Heart left ventricle (tissue), 16 donors: ENCODE data around the gene ATAD5. TPM values are rescaled to one million over a fixed set of nuclear protein-coding genes. Genes with fewer than 3 reads are reported as not detected.

ENCODE experiments used
- ATAC-seq, 4 donors: fragments of 200-7000 bp; cut with Tn5 transposase; one replicate each; pipeline ENCODE4 v1.9.1; 2020 to 2022; ENCODE audit warnings: moderate library complexity in 4 of 4, mild to moderate bottlenecking in 3 of 4, moderate number of reproducible peaks in 1 of 4
- DNase-seq, 5 donors: peaks; one replicate each; pipeline ENCODE4 v3.0.0-alpha.2; 2020
- H3K27ac ChIP-seq, 12 donors: fragments of 200-600 bp; sonication (generic) in 4 of 12; one replicate each; pipeline versions ENCODE4 v1.5.0 to v1.8.0; 2016 to 2022; ENCODE audit warnings: mild to moderate bottlenecking in 2 of 12
- H3K27me3 ChIP-seq, 9 donors: fragments of 200-600 bp; sonication (generic) in 2 of 9; one replicate each; pipeline versions ENCODE4 v1.5.1 to v1.8.0; 2016 to 2022; ENCODE audit warnings: mild to moderate bottlenecking in 3 of 9
- H3K36me3 ChIP-seq, 9 donors: fragments of 200-600 bp; sonication (generic) in 2 of 9; one replicate each; pipeline versions ENCODE4 v1.5.0 to v1.8.0; 2018 to 2022; ENCODE audit warnings: mild to moderate bottlenecking in 2 of 9
- H3K4me1 ChIP-seq, 12 donors: fragments of 200-600 bp; sonication (generic) in 4 of 12; one replicate each; pipeline versions ENCODE4 v1.5.0 to v1.8.0; 2016 to 2022; ENCODE audit warnings: mild to moderate bottlenecking in 3 of 12
- H3K4me3 ChIP-seq, 12 donors: fragments of 200-600 bp; sonication (generic) in 4 of 12; one replicate each; pipeline versions ENCODE4 v1.5.0 to v1.8.0; 2017 to 2022; ENCODE audit warnings: mild to moderate bottlenecking in 9 of 12, moderate library complexity in 4 of 12
- H3K9me3 ChIP-seq, 12 donors: fragments of 200-600 bp; sonication (generic) in 4 of 12; one replicate each; pipeline versions ENCODE4 v1.5.0 to v1.8.0; 2016 to 2022; ENCODE audit warnings: mild to moderate bottlenecking in 1 of 12
- CTCF ChIP-seq, 12 donors: fragments of 200-600 bp; sonication (generic) in 4 of 12; IDR thresholded peaks; one replicate each; pipeline versions ENCODE4 v1.5.0 to v1.8.0; 2018 to 2022; ENCODE audit warnings: antibody characterized with exemption in 12 of 12, mild to moderate bottlenecking in 5 of 12
- POLR2A ChIP-seq, 2 donors: fragments of 450-650 bp; IDR thresholded peaks; one replicate each; pipeline ENCODE4 v1.6.1; 2017; ENCODE audit warnings: antibody characterized with exemption in 2 of 2, mild to moderate bottlenecking in 2 of 2, moderate library complexity in 2 of 2
- WGBS, 4 donors: extraction: QIAGEN DNeasy Blood & Tissue Kit in 2 of 4; methylation state at CpG; one replicate each; pipeline versions ENCODE4 v1.1.5 to v1.1.7; 2013 to 2018; 5-methylcytosine and 5-hydroxymethylcytosine counted together
- intact Hi-C, 10 donors: fragments of 100-400 bp; cut with DNase I; formaldehyde crosslinking; loops; one replicate each; pipeline versions ENCODE4 v1.11.1 to v1.14.2; 2022
- polyA plus RNA-seq, 2 donors: library from polyadenylated mRNA; stranded (reverse); fragments of 200-250 nt; gene quantifications; one replicate each; pipeline ENCODE4 v1.2.3, GENCODE V29; 2013
- total RNA-seq, 9 donors: library from RNA; depleted of rRNA in 2 of 9; stranded (reverse); fragments of >200 nt in 2 of 9; fragmentation: NEBNext Ultra II Directional in 3 of 9; extraction: Animal tissue kit (Norgen Biotek cat#: 25700) in 3 of 9; gene quantifications; one replicate each; pipeline versions ENCODE4 v1.1.0 to v1.2.4, GENCODE V29; 2016 to 2023
- donor health status: ischemic (EF 13 %, LVEDD 7.1; RV severe dilation, severe dysfunction).
- donor health status: healthy with polysubstance abuse.
- donor health status: DM: no; HTN: yes; CAD: no.
- donor health status: DM: no; HTN: no; CAD: no.
- donor health status: ischemic (EF 25% LVEDD 6.9; RV normal size, moderate dysfunction).
- donor health status: ischemic (EF 25% LVEDD 5.7; RV mildly dilated, moderate dysfunction).
- donor health status: healthy.
- donor health status: DM: yes; HTN: yes; CAD: no.
- donor health status: ischemic (EF 35%, LVEDD 5.7; RV mildly dilated, moderate dysfunction).
- donor health status: nonischemic (EF 11% LVEDD 7.7; RV severe dilation, severe dysfunction).
- donor health status: DM: yes; HTN: yes; CAD: no.
- donor health status: PGD.
- donor health status: ischemic (EF 29% LVEDD 5.4; RV normal size, mild dysfunction).
- donor health status: nonischemic (EF 23%, LVEDD 6.1; RV moderate dilation, normal function).

Gene ATAD5
- total and polyA plus RNA-seq, 11 donors: 0.25 to 2.5 (median 0.40) TPM

GRCh38 chr17:30913955-30914354, 82.2 kb downstream of the ATAD5 start:
- intact Hi-C loops: no loop called here
- no peak overlapping the region for H3K27ac ChIP-seq
- DNase-seq (no peak), ATAC-seq (no peak)
- no peaks in the 10 kb centered on the region for H3K36me3 ChIP-seq
- H3K4me1 ChIP-seq: no peaks in the 10 kb centered on the region
- no peaks in the 10 kb centered on the region for H3K27me3 ChIP-seq
- TF ChIP-seq POLR2A (IDR thresholded peaks at IDR 0.05) (no peak), CTCF (IDR thresholded peaks at IDR 0.05) (no peak)
- no peaks in the 10 kb centered on the region for H3K9me3 ChIP-seq
- no peak overlapping the region for H3K4me3 ChIP-seq

- peaks cover 0 to 7% (median 0%) of the 10 kb centered on the region in 12 donors for H3K4me1 ChIP-seq
- no peaks in the 10 kb centered on the region for H3K9me3 ChIP-seq
- H3K36me3 ChIP-seq: no peaks in the 10 kb centered on the region
- no peak overlapping the region for H3K27ac ChIP-seq
- peaks cover 0 to 3% (median 0%) of the 10 kb centered on the region in 9 donors for H3K27me3 ChIP-seq
- 76 to 82% (median 82%) methylated on average over 5 of the region's 5 CpGs for WGBS, 4 donors
- ATAC-seq (no peak), DNase-seq (no peak)
- intact Hi-C loops: no loop called here
- TF ChIP-seq POLR2A (IDR thresholded peaks at IDR 0.05) (no peak), CTCF (IDR thresholded peaks at IDR 0.05) (no peak)
- H3K4me3 ChIP-seq: no peak overlapping the region
These were observed 84.3 kb downstream of the ATAD5 start for GRCh38 chr17:30915833-30916611.

GRCh38 chr17:30917050-30917449, 85.3 kb downstream of the ATAD5 start:
- Histone ChIP-seq H3K27ac (no peak overlapping the region), H3K4me3 (no peak overlapping the region), H3K9me3 (no peaks in the 10 kb centered on the region), H3K36me3 (no peaks in the 10 kb centered on the region), H3K4me1 (peaks cover 0 to 10% (median 0%) of the 10 kb centered on the region in 12 donors), H3K27me3 (peaks cover 0 to 11% (median 6%) of the 10 kb centered on the region in 9 donors)
- ATAC-seq (no peak), DNase-seq (no peak)
- intact Hi-C loops: no loop called here
- TF ChIP-seq CTCF (IDR thresholded peaks at IDR 0.05) (no peak), POLR2A (IDR thresholded peaks at IDR 0.05) (no peak)

- no peaks in the 10 kb centered on the region for H3K9me3 ChIP-seq
- ATAC-seq (peak in 2 of 4 donors; percentile 56 to 70), DNase-seq (peak; percentile 49 to 72 (median 66))
- H3K4me1 ChIP-seq: peaks cover 0 to 24% (median 6%) of the 10 kb centered on the region in 12 donors
- peak overlapping the region in 8 of 12 donors; percentile 31 to 86 (median 67) for H3K27ac ChIP-seq
- TF ChIP-seq CTCF (IDR thresholded peaks at IDR 0.05) (peak in 1 of 12 donors; percentile 12), POLR2A (IDR thresholded peaks at IDR 0.05) (no peak)
- peaks cover 0 to 33% (median 18%) of the 10 kb centered on the region in 9 donors for H3K27me3 ChIP-seq
- intact Hi-C loops: loop anchor here in 2 of 10 donors (5.0 kb wide), 1 partner anchor 47 kb away; no protein-coding TSS in a partner anchor
- H3K4me3 ChIP-seq: no peak overlapping the region
- 50 to 60% (median 59%) methylated on average over 4 of the region's 4 CpGs for WGBS, 4 donors
- H3K36me3 ChIP-seq: peaks cover 0 to 8% (median 0%) of the 10 kb centered on the region in 9 donors
These were observed 88.5 kb downstream of the ATAD5 start for GRCh38 chr17:30920282-30920681.
